ENCODE results near the gene CATSPER2. TPM values are rescaled to one million over a fixed set of nuclear protein-coding genes. Genes with fewer than 3 reads are reported as not detected.
"Not testable (repeated sequence)": the region's sequence is repeated elsewhere in the genome, so short reads cannot be mapped to it uniquely, and the experiment has no call there.

Gene CATSPER2
- total RNA-seq, 1 experiment from 2014 or later: 8.0 TPM

DNA sequence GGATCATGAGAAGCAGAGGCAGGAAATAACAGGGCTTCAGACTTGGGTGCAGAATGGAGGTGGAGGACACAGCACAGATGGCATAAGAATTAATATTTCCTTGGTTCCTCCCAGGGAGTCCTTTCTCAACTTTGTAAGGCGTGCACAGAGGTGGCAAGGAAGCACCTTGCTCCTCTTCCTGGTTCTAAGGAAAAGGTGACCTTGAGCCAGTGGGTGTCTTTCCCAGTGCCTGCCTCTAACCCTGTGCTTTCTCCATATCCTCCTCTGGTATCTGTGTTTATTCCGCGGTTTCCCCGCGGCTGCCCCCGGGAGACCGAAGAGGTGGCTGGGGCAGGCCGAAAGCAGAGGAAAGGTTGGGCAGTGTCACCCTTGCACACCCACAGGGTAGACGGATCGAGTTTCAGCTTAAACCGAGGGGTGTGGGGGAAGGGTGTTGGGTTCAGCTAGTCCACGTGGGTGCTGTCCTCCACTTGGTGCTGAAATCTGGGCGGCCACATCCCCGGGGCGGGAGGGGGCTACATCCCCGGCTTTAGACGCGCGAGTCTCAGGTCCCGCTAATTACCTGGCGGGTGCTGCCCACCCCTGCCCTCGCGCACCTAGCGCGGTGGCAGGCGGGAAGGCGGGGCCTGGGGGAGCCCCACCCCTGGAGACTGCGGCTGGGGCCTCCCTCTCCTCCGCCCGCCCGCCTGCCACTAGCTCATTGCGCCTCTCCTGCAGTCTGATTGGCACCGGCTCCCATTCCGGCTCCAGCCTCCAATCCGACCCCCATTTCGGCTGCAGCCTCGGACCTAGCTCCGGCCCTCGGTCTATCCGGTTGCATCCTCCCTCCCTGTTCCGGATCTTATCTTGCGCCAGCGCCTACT is 55.1 kb downstream of the CATSPER2 start, which contains the start of gene CKMT1B:
Gene CKMT1B (plus strand): TSS at position 700 of the 863 bp plus-strand sequence. CDS start 192 bp downstream, outside the sequence.
- H3K9me2 ChIP-seq (ENCODE audit: insufficient read depth); intact Hi-C loops (cut with micrococcal nuclease; ENCODE audit: unreplicated experiment); H3K27ac ChIP-seq; DNase-seq; H3K36me3 ChIP-seq (ENCODE audit: low read depth); H3K4me2 ChIP-seq; H3K79me2 ChIP-seq (ENCODE audit: low read depth); H3K4me1 ChIP-seq (replicated peaks; ENCODE audit: insufficient read depth); H3K9me3 ChIP-seq (ENCODE audit: insufficient read depth, low read depth); H3K27me3 ChIP-seq (ENCODE audit: insufficient read depth, low read depth); POLR2A ChIA-PET (ENCODE audit: unreplicated experiment); H4K20me1 ChIP-seq (ENCODE audit: insufficient read depth); CTCF ChIA-PET; H3K4me3 ChIP-seq; BruUV-seq (replicated peaks); H2AFZ ChIP-seq; H3F3A ChIP-seq (ENCODE audit: insufficient read depth, low read depth): not testable (repeated sequence)

DNA sequence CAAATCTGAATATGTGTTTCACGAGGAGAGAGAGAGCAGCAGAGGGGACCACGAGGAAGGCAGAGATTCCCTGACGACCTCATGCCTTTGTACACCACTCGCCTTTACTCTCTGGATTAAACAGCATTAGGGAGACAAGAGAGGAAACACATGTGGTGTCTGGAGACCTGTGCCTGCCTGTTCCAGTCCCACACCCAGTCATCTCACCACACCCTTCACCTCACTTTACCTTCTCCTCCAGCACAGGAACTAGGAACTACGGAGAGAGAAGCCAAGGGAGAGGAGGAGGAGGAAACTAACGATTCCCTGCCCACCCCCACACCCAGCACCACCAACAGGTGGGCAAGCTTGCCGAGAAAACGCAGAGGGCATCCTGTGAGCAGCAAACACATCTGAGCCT is 55.8 kb downstream of the CATSPER2 start:
- BruUV-seq (replicated peaks); POLR2A ChIA-PET (ENCODE audit: unreplicated experiment); H3K79me2 ChIP-seq (ENCODE audit: low read depth): not testable (repeated sequence)

DNA sequence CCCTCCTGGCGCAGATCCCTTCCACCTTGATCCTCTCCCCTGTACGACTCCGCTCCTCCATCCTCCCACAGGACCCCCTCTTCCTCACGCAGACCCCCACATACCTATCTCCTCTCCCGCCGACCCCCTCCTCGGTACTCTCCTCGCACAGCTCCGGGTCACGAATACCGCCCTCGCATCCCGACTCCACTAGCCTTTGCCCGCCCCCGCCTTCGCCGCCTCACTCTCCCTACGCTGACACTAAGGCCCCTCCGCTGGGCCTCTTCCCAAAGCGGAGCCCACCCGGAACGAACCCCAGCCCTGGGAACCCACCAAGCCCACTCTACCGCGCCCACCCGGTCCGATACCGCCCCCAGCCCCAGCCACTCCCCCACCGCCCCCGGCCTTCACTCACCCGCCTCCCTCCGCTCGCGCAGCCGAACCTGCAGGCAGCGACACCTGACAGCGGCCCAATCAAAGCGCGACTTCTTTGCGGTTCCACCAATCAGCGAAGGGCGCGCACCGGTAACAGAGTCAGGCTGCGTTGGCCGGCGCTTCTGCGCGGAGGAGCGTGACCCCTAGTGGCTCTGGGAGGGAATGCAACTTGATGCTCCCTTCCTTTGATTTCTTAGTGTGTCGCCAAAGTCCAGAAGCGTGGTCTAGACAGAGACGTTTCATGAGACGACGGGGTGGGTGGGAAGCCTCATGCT is 58.7 kb downstream of the CATSPER2 start, which contains the start of gene PPIP5K1:
Gene PPIP5K1 (minus strand): TSS at position 431 of the 689 bp plus-strand sequence. CDS start 5,704 bp downstream, outside the sequence.
- H3K9me3 ChIP-seq (ENCODE audit: insufficient read depth, low read depth); BruUV-seq (replicated peaks); H3K36me3 ChIP-seq (ENCODE audit: low read depth); H3K79me2 ChIP-seq (ENCODE audit: low read depth); H3K27ac ChIP-seq; H2AFZ ChIP-seq; H4K20me1 ChIP-seq (ENCODE audit: insufficient read depth); DNase-seq; H3K9me2 ChIP-seq (ENCODE audit: insufficient read depth); POLR2A ChIA-PET (ENCODE audit: unreplicated experiment); H3K4me1 ChIP-seq (replicated peaks; ENCODE audit: insufficient read depth); CTCF ChIA-PET; H3F3A ChIP-seq (ENCODE audit: insufficient read depth, low read depth); intact Hi-C loops (cut with micrococcal nuclease; ENCODE audit: unreplicated experiment); H3K4me2 ChIP-seq; H3K4me3 ChIP-seq; H3K27me3 ChIP-seq (ENCODE audit: insufficient read depth, low read depth): not testable (repeated sequence)

More for the DNA sequence above, 55.8 kb downstream of the CATSPER2 start:
- DNase-seq; H3K27ac ChIP-seq; H3K36me3 ChIP-seq (ENCODE audit: low read depth); H3F3A ChIP-seq (ENCODE audit: insufficient read depth, low read depth); H3K9me3 ChIP-seq (ENCODE audit: insufficient read depth, low read depth); H3K4me1 ChIP-seq (replicated peaks; ENCODE audit: insufficient read depth); H2AFZ ChIP-seq; H3K4me3 ChIP-seq; H3K9me2 ChIP-seq (ENCODE audit: insufficient read depth); H3K4me2 ChIP-seq; H3K27me3 ChIP-seq (ENCODE audit: insufficient read depth, low read depth); H4K20me1 ChIP-seq (ENCODE audit: insufficient read depth); CTCF ChIA-PET; intact Hi-C loops (cut with micrococcal nuclease; ENCODE audit: unreplicated experiment): not testable (repeated sequence)

Other genes starting within 250 kb of the CATSPER2 start
- 62.1 and 66.8 TPM in 2 replicates for gene TP53BP1, start 155.7 kb downstream of the CATSPER2 start, total RNA-seq (2021)
- 1.5 and 2.1 TPM in 2 replicates for gene MAP1A, start 131.2 kb downstream of the CATSPER2 start, total RNA-seq (2021)
- gene PPIP5K1, start 58.6 kb downstream of the CATSPER2 start, total RNA-seq (2021): 50.9 and 62.4 TPM in 2 replicates
- 1.6 TPM in 1 of 2 replicates, not detected in the other for gene CKMT1B, start 54.8 kb downstream of the CATSPER2 start, total RNA-seq (2021)
- 0.59 and 1.3 TPM in 2 replicates for gene STRC, start 30.0 kb downstream of the CATSPER2 start, total RNA-seq (2021)
- gene CKMT1A, start 45.0 kb upstream of the CATSPER2 start, total RNA-seq (2021): 0.95 and 1.5 TPM in 2 replicates
- gene PDIA3, start 97.6 kb upstream of the CATSPER2 start, total RNA-seq (2021): 435 and 445 TPM in 2 replicates
- 6.1 and 7.0 TPM in 2 replicates for gene ELL3, start 128.1 kb upstream of the CATSPER2 start, total RNA-seq (2021)
- 612 and 779 TPM in 2 replicates for gene SERF2, start 143.5 kb upstream of the CATSPER2 start, total RNA-seq (2021)
- 0.46 TPM in 1 of 2 replicates, not detected in the other for gene SERINC4, start 151.4 kb upstream of the CATSPER2 start, total RNA-seq (2021)
- 10.1 and 14.4 TPM in 2 replicates for gene HYPK, start 151.8 kb upstream of the CATSPER2 start, total RNA-seq (2021)
- gene MFAP1, start 175.8 kb upstream of the CATSPER2 start, total RNA-seq (2021): 22.3 and 26.3 TPM in 2 replicates
- gene WDR76, start 178.2 kb upstream of the CATSPER2 start, total RNA-seq (2021): 15.7 and 27.2 TPM in 2 replicates